Natural killer cell treated with Interleukin-12 subunit alpha and Interleukin-12 subunit beta and Interleukin-15 and Interleukin-18, amount 100 ng/mL, for 72 hours (primary cell): Measurements from ENCODE around the gene VAV2. TPM values are rescaled to one million over a fixed set of nuclear protein-coding genes. Genes with fewer than 3 reads are reported as not detected.
A peak's percentile ranks its signal among the peaks of the same experiment; 100 is the strongest.

ENCODE experiments used
- ATAC-seq, 2 donors: fragments of 150-1000 bp; cut with Tn5 transposase in 1 of 2; sonication (Bioruptor Pico), chemical (Tn5 transposase) in 1 of 2; 2 replicates each; pipeline ENCODE4 v1.10.0; 2021
- DNase-seq: peaks from one replicate; pipeline ENCODE4 v3.0.0; 2022; ENCODE audit warnings: low spot score
- H3K27ac Mint-ChIP-seq, 2 donors: 1 replicate in 1 of 2; 2 replicates in 1 of 2; pipeline ENCODE4 v1.8.0; 2022; ENCODE audit warnings: mixed read lengths in 2 of 2, mild to moderate bottlenecking in 1 of 2, moderate library complexity in 1 of 2
- H3K27me3 Mint-ChIP-seq, 2 donors: 1 replicate in 1 of 2; 2 replicates in 1 of 2; pipeline ENCODE4 v1.8.0; 2022; ENCODE audit warnings: mixed read lengths in 2 of 2
- H3K36me3 Mint-ChIP-seq: one replicate; pipeline ENCODE4 v1.8.0; 2022; ENCODE audit warnings: mixed read lengths
- H3K4me1 Mint-ChIP-seq, 2 donors: 1 replicate in 1 of 2; 2 replicates in 1 of 2; pipeline ENCODE4 v1.8.0; 2022; ENCODE audit warnings: low read depth in 2 of 2, mixed read lengths in 2 of 2, mild to moderate bottlenecking in 1 of 2
- H3K4me3 Mint-ChIP-seq: one replicate; pipeline ENCODE4 v1.8.0; 2022; ENCODE audit warnings: mixed read lengths
- H3K9me3 Mint-ChIP-seq: 2 replicates; pipeline ENCODE4 v1.8.0; 2022; ENCODE audit warnings: mixed read lengths
- total RNA-seq, 2 donors: library from RNA; stranded (reverse); gene quantifications; one replicate each; pipeline ENCODE4 v1.2.3, GENCODE V29; 2022

VAV2 gene
- total RNA-seq, 2 donors from 2014 or later: 1.9 to 6.7 TPM

- H3K4me1 Mint-ChIP-seq: no peaks in the 10 kb centered on the region
- no peak overlapping the region for H3K4me3 Mint-ChIP-seq
- no peaks in the 10 kb centered on the region for H3K9me3 Mint-ChIP-seq
- peaks cover 6% of the 10 kb centered on the region for H3K36me3 Mint-ChIP-seq
- ATAC-seq: no peak
- DNase-seq: no peak
- no peak overlapping the region for H3K27ac Mint-ChIP-seq
- H3K27me3 Mint-ChIP-seq: no peaks in the 10 kb centered on the region
Measured at GRCh38 chr9:134032456-134033222, 40.5 kb upstream of the VAV2 start.

DNA sequence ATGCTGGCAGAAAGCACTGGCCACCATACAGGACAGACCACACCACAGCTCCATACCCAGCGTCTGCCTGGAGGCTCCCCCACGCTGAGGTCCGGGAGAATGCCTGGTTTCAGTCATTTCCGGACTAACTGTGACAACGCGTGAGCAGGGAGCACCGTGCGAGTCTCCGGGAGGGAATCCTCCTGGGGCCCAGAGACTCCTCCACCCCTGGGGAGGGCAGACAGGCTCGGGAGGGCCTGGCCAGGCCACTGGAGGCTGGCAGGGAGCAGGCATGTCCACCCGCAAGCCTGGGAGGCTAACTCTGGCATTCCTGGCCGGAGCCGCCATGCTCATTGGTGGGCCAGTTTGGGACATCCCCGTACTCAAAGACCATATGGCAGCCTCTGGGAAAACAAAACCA, 39.7 kb upstream of the VAV2 start:
- DNase-seq: no peak
- Mint-ChIP-seq H3K4me3 (no peak overlapping the region), H3K27me3 (no peaks in the 10 kb centered on the region), H3K27ac (no peak overlapping the region), H3K9me3 (no peaks in the 10 kb centered on the region), H3K36me3 (peaks cover 6% of the 10 kb centered on the region), H3K4me1 (no peaks in the 10 kb centered on the region)
- ATAC-seq: no peak

GRCh38 chr9:134030821-134031470, 38.8 kb upstream of the VAV2 start:
- Mint-ChIP-seq H3K9me3 (no peaks in the 10 kb centered on the region), H3K4me3 (no peak overlapping the region), H3K36me3 (peaks cover 6% of the 10 kb centered on the region), H3K27me3 (no peaks in the 10 kb centered on the region), H3K4me1 (no peaks in the 10 kb centered on the region), H3K27ac (no peak overlapping the region)
- ATAC-seq (no peak), DNase-seq (no peak)

GRCh38 chr9:134029248-134030226, 37.4 kb upstream of the VAV2 start:
- no peak for ATAC-seq
- Mint-ChIP-seq H3K36me3 (peaks cover 6% of the 10 kb centered on the region), H3K27me3 (no peaks in the 10 kb centered on the region), H3K4me1 (peaks cover 0 to 3% of the 10 kb centered on the region in 2 donors), H3K9me3 (no peaks in the 10 kb centered on the region), H3K4me3 (no peak overlapping the region), H3K27ac (no peak overlapping the region)
- DNase-seq: no peak

DNA sequence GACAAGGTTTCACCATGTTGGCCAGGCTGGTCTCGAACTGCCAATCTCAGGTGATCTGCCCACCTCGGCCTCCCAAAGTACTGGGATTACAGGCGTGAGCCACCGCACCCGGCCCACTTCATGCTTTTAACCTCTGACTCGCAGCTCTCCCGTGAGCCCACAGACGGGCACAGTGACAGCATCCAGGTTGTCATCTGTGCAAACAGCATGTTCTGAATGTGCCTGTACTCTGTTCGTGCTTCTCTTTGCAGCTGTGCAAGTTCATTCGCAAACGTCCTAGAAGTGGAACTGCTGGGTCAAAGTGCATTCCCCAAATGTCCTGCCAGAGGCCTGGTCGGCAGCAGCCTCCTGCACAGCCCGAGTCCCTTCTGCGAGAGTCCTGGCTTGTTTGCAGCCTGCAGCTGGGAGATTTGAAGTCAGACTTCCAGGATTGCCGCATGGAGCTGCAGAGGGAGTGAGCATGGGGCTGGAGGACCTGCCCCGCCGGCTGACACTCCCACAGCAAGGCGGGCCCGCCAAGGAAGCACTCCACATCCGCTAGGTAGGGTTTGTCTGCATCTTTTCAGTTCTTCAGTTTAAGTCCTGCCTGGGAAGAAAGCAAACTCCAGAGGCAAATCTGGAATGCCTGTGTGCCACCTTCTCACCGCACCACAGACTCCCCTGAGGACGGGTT, 36.6 kb upstream of the VAV2 start:
- Mint-ChIP-seq H3K4me3 (peak overlapping the region; percentile 22), H3K4me1 (peaks cover 0 to 3% of the 10 kb centered on the region in 2 donors), H3K36me3 (peaks cover 6% of the 10 kb centered on the region)

GRCh38 chr9:134028076-134028475, 36.0 kb upstream of the VAV2 start:
- Mint-ChIP-seq H3K9me3 (no peaks in the 10 kb centered on the region), H3K27me3 (no peaks in the 10 kb centered on the region), H3K4me3 (peak overlapping the region; percentile 22), H3K36me3 (peaks cover 2% of the 10 kb centered on the region), H3K27ac (no peak overlapping the region), H3K4me1 (peaks cover 0 to 3% of the 10 kb centered on the region in 2 donors)
- ATAC-seq (no peak), DNase-seq (no peak)

More for the DNA sequence above, 36.6 kb upstream of the VAV2 start:
- Mint-ChIP-seq H3K27ac (no peak overlapping the region), H3K9me3 (no peaks in the 10 kb centered on the region), H3K27me3 (no peaks in the 10 kb centered on the region)
- ATAC-seq: no peak
- no peak for DNase-seq

- H3K27ac Mint-ChIP-seq: no peak overlapping the region
- DNase-seq (no peak), ATAC-seq (no peak)
- H3K9me3 Mint-ChIP-seq: no peaks in the 10 kb centered on the region
- H3K4me3 Mint-ChIP-seq: peak overlapping the region; percentile 22
- H3K4me1 Mint-ChIP-seq: peaks cover 0 to 3% of the 10 kb centered on the region in 2 donors
- H3K27me3 Mint-ChIP-seq: no peaks in the 10 kb centered on the region
- no peaks in the 10 kb centered on the region for H3K36me3 Mint-ChIP-seq
Measured at GRCh38 chr9:134027561-134027960, 35.4 kb upstream of the VAV2 start.

DNA sequence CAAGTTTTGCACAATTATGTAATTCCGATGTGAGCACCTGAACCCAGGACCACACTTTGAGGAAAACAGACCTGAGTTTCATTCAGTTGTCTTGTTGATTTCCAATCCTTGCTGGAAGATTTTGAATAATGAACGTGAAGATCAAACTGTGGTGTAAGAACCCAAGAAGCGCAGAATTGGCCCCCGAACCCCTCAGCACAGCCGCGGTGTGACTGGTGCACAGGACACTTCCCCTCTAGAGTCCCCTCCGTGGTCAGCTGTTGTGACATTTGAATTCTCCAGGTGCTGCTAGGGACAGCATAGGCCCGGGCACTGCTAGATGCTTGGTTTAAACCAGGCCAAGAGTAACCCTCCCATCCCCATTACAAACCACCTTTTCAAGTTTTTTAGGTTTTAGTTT, 34.9 kb upstream of the VAV2 start:
- H3K27me3 Mint-ChIP-seq: no peaks in the 10 kb centered on the region
- peaks cover 0 to 3% of the 10 kb centered on the region in 2 donors for H3K4me1 Mint-ChIP-seq
- H3K4me3 Mint-ChIP-seq: peak overlapping the region; percentile 23
- no peak overlapping the region for H3K27ac Mint-ChIP-seq
- H3K36me3 Mint-ChIP-seq: no peaks in the 10 kb centered on the region
- no peak for DNase-seq
- ATAC-seq: no peak
- no peaks in the 10 kb centered on the region for H3K9me3 Mint-ChIP-seq

GRCh38 chr9:134026581-134026980, 34.5 kb upstream of the VAV2 start:
- Mint-ChIP-seq H3K4me3 (peak overlapping the region; percentile 73), H3K27me3 (no peaks in the 10 kb centered on the region), H3K4me1 (peaks cover 0 to 3% of the 10 kb centered on the region in 2 donors), H3K9me3 (no peaks in the 10 kb centered on the region), H3K27ac (no peak overlapping the region), H3K36me3 (no peaks in the 10 kb centered on the region)
- no peak for DNase-seq
- no peak for ATAC-seq

GRCh38 chr9:134025606-134026541, 33.8 kb upstream of the VAV2 start:
- H3K27me3 Mint-ChIP-seq: no peaks in the 10 kb centered on the region
- peak overlapping the region; percentile 73 for H3K4me3 Mint-ChIP-seq
- DNase-seq: no peak
- ATAC-seq: peak; percentile 13 to 46
- H3K36me3 Mint-ChIP-seq: no peaks in the 10 kb centered on the region
- H3K9me3 Mint-ChIP-seq: no peaks in the 10 kb centered on the region
- H3K27ac Mint-ChIP-seq: no peak overlapping the region
- H3K4me1 Mint-ChIP-seq: peaks cover 0 to 3% of the 10 kb centered on the region in 2 donors

DNA sequence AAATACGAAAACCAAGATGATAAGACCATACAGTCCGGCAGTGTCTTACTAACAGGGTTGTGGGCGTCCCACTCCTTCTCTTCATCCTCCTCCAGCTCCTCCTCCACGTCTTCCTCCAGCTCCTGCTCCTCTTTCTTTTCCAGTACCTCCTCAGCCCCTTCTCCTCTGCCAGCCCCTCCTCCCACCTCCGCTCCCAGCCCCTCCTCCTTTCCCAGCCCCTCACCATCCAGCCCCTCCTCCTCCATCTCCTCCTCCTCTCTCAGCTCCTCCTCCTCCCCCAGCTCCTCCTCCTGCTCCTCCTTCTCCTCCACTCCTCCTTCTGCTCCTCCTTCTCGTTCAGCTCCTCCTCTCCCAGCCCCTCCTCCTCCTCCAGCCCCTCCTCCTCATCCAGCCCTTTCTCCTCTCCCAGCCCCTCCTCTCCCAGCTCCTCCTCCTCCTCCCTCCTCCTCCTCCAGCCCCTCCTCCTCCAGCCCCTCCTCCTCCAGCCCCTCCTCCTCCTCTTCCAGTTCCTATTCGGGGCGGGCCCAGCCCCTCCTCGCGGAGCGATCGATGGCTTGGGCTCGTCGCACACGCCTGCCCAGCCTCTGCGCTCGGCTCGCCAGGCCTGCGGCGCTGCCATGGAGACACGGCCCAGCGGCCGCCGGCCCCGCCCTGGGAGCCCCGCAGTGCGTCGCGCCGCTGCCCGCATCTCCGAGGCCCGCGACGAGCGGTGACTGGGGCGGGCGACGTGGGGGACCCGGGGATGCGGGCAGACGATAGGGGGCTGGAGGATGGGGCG, 32.9 kb upstream of the VAV2 start, which contains the start of gene BRD3OS:
TSS of gene BRD3OS (plus strand) at position 654 of the 778 bp plus-strand sequence. CDS start 1,267 bp downstream, outside the sequence.
- peak; percentile 97 for DNase-seq
- no peaks in the 10 kb centered on the region for H3K9me3 Mint-ChIP-seq
- H3K4me3 Mint-ChIP-seq: peak within 1 kb of the TSS; percentile 73
- H3K27ac Mint-ChIP-seq: peak within 1 kb of the TSS; percentile 12 to 56
- peaks cover 0 to 3% of the 10 kb centered on the region in 2 donors for H3K4me1 Mint-ChIP-seq
- no peaks in the 10 kb centered on the region for H3K36me3 Mint-ChIP-seq
- no peaks in the 10 kb centered on the region for H3K27me3 Mint-ChIP-seq
- ATAC-seq: peak; percentile 97 to 98
